Lower lobe of right lung (tissue), 2 donors: ENCODE data around the gene RTP5. TPM values are rescaled to one million over a fixed set of nuclear protein-coding genes. Genes with fewer than 3 reads are reported as not detected.

Experiments
- ATAC-seq, 2 donors: fragments of 200-7000 bp; cut with Tn5 transposase; one replicate each; pipeline ENCODE4 v1.9.1; 2020 to 2022; ENCODE audit warnings: mild to moderate bottlenecking in 2 of 2, moderate library complexity in 2 of 2
- DNase-seq: peaks from one replicate; pipeline ENCODE4 v3.0.0-alpha.2; 2020
- H3K27ac ChIP-seq: fragments of 200-600 bp; one replicate; pipeline ENCODE4 v1.8.0; 2022
- H3K27me3 ChIP-seq: fragments of 200-600 bp; one replicate; pipeline ENCODE4 v1.8.0; 2022; ENCODE audit warnings: low read depth
- H3K36me3 ChIP-seq: fragments of 200-600 bp; one replicate; pipeline ENCODE4 v1.8.0; 2022; ENCODE audit warnings: mild to moderate bottlenecking
- H3K4me1 ChIP-seq: fragments of 200-600 bp; one replicate; pipeline ENCODE4 v1.8.0; 2022
- H3K4me3 ChIP-seq: fragments of 200-600 bp; one replicate; pipeline ENCODE4 v1.8.0; 2022; ENCODE audit warnings: mild to moderate bottlenecking
- H3K9me3 ChIP-seq: fragments of 200-600 bp; one replicate; pipeline ENCODE4 v1.8.0; 2022
- CTCF ChIP-seq: fragments of 200-600 bp; IDR thresholded peaks from one replicate; pipeline ENCODE4 v1.8.0; 2022; ENCODE audit warnings: antibody characterized with exemption, mild to moderate bottlenecking
- intact Hi-C: fragments of 100-400 bp; cut with DNase I; formaldehyde crosslinking; loops from one replicate; pipeline ENCODE4 v1.11.0; 2022
- total RNA-seq: library from RNA; stranded (reverse); fragmentation: NEBNext Ultra II Directional; extraction: Animal tissue kit (Norgen Biotek cat#: 25700); gene quantifications from one replicate; pipeline ENCODE4 v1.2.1, GENCODE V29; 2021
- donor health status: DM: no; HTN: yes; CAD: no; lungs with severe emphysema.

RTP5 gene
- total RNA-seq, 1 donor from 2014 or later, result not detected

GRCh38 chr2:241849616-241850543 is 19.6 kb upstream of the RTP5 start:
- ATAC-seq (no peak), DNase-seq (no peak)
- Histone ChIP-seq H3K36me3 (no peaks in the 10 kb centered on the region), H3K4me3 (no peak overlapping the region), H3K9me3 (no peaks in the 10 kb centered on the region), H3K27me3 (peaks cover 9% of the 10 kb centered on the region), H3K4me1 (peaks cover 3% of the 10 kb centered on the region), H3K27ac (no peak overlapping the region)
- TF ChIP-seq CTCF, result no peak
- intact Hi-C loops, result no loop called here

- H3K27me3 ChIP-seq, result peaks cover 9% of the 10 kb centered on the region
- intact Hi-C loops, result no loop called here
- no peak overlapping the region for H3K4me3 ChIP-seq
- DNase-seq, result peak; percentile 43
- no peak overlapping the region for H3K27ac ChIP-seq
- H3K4me1 ChIP-seq, result no peaks in the 10 kb centered on the region
- no peaks in the 10 kb centered on the region for H3K9me3 ChIP-seq
- H3K36me3 ChIP-seq, result no peaks in the 10 kb centered on the region
- ATAC-seq, result no peak
- no peak for TF ChIP-seq CTCF
Observed at GRCh38 chr2:241850544-241851324, 18.8 kb upstream of the RTP5 start.

- Histone ChIP-seq H3K9me3 (no peaks in the 10 kb centered on the region), H3K4me1 (no peaks in the 10 kb centered on the region), H3K27me3 (peaks cover 9% of the 10 kb centered on the region), H3K36me3 (no peaks in the 10 kb centered on the region), H3K4me3 (no peak overlapping the region), H3K27ac (no peak overlapping the region)
- ATAC-seq, result no peak
- TF ChIP-seq CTCF, result no peak
- DNase-seq, result no peak
- intact Hi-C loops, result no loop called here
Observed at GRCh38 chr2:241851325-241852115, 18.0 kb upstream of the RTP5 start.

- H3K4me1 ChIP-seq, result no peaks in the 10 kb centered on the region
- H3K4me3 ChIP-seq, result no peak overlapping the region
- no peaks in the 10 kb centered on the region for H3K36me3 ChIP-seq
- H3K9me3 ChIP-seq, result no peaks in the 10 kb centered on the region
- peaks cover 9% of the 10 kb centered on the region for H3K27me3 ChIP-seq
- DNase-seq, result peak; percentile 35
- no peak for TF ChIP-seq CTCF
- H3K27ac ChIP-seq, result no peak overlapping the region
- intact Hi-C loops, result no loop called here
- no peak for ATAC-seq
Observed at GRCh38 chr2:241852116-241852980, 17.2 kb upstream of the RTP5 start.
